GM18907 (cell line): Measurements from ENCODE around the gene KCNN3.

Source experiments
- ATAC-seq: cut with Tn5 transposase; IDR thresholded peaks from one replicate; pipeline ENCODE4 v1.9.1; 2021; ENCODE audit warnings: mild to moderate bottlenecking, moderate library complexity; ENCODE audit not compliant: unreplicated experiment

Gene KCNN3

DNA sequence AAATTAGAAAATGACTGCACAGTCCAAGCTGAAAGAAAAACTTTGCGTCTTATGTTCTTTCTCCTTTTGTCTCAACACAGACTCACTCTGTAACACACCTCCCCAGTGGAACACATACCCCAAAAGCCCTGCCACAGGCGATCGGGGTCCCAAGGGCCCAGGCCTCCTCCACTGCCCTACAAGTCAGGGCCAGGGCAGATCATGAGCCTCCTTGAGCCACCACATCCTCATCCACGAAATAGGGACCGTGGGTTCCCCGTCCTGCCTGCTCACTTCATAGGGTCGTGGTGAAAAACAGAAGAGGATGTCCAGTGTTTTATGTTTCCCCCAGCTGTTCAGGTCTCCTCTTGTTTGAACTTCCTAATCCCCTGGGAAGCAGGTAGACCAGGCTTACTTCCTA lies 116.7 kb downstream of the KCNN3 start:
- no peak for ATAC-seq

DNA sequence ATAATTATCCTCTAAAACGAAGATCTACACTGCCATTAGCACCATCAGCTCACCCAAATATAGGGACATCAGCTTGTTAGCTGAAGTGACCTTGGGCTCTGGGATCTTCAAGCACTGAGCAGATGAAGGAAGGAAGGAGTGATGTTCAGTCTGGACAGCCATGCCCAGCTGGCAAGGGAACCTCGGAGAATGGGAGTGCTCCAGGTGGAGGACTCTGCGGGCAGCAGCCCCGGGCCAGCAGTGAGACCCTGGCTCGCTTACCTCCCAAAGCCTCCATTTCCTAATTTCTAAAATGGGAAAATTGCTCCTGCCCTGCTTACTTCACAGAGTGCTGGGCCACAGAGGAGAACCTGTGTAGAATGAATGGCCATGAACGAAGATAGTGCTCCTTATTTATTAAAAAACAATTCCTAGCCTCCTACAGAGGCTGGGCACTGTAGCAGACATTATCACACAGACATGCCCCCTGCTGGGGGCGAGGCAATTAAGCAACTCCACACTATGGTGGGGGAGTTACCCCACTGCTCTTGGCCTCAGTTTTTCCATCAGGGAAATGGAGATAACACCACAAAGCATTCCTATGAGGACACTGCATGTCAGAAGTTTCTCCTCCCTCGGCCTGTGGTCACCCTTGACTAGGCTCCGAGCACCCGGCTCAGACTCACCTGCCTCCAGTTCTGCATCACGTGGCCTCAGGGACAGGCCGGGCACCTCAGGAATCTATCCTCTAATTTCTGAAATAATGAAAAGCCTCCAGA lies 117.6 kb downstream of the KCNN3 start:
- ATAC-seq, result no peak

DNA sequence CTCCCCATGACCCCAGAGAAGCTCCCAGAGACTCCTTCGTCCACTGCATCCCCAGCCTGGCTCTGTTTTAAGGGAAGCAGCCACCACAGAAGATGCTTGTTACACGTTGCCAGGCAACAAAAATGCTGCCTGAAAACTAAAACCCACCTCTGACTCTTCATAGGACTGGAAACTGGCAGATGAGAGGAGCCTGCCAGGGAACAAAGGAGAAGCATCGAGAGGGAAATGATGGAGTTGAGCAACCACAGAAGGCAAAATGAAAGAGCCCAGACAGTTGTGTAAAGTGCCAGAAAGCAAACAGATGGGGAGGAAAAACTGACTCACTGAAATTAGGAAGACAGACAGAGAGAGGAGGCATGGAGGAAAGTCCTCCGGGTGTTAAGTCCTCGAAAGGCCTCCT lies 118.4 kb downstream of the KCNN3 start:
- ATAC-seq, result no peak

DNA sequence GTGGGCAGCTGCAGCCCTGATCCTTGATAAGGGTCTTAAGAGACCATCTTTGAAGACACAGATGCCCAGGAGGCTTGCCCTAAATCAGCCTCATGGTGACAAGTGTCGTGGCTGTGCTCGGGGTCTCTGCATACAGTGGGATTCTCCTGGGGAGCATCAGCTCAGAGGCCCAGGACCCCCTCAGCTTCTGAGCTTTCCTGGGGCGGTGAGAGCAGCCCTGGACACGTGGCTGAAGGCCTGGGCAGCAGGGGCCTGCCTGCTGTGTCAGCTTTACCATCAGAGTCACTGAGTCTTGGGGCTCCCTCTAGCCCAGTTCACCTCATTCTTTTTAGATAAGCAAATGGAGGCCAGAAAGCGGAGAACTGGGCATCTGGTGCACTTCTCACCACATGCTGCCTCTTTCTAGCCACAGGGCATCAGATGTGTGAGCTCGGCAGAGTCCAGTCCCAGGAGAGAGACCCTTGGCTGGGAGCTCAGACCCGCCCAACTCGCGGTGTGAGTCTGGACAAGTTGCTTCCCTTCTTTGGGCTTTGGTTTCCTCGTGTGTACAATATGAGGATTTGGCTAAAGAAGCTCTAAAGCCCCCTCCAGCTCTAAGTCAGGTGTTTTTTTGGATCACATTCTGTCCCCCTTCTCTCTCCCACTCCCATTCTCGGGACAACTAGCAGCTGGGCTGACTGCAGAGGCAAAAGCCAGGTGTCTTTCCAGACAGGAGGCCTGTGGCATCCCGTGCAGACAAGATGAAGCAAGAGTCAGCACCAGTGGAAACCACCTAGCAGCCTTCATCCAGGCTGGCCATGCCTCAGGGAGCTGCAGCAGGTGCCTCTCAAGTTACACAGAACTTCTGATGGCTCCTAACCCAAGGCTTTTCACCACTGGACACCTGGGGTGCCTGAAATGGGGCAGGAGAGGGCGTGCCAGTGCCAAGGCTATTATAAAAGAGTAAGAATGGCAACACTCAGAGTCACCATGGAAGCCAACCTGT lies 119.1 kb downstream of the KCNN3 start:
- no peak for ATAC-seq

DNA sequence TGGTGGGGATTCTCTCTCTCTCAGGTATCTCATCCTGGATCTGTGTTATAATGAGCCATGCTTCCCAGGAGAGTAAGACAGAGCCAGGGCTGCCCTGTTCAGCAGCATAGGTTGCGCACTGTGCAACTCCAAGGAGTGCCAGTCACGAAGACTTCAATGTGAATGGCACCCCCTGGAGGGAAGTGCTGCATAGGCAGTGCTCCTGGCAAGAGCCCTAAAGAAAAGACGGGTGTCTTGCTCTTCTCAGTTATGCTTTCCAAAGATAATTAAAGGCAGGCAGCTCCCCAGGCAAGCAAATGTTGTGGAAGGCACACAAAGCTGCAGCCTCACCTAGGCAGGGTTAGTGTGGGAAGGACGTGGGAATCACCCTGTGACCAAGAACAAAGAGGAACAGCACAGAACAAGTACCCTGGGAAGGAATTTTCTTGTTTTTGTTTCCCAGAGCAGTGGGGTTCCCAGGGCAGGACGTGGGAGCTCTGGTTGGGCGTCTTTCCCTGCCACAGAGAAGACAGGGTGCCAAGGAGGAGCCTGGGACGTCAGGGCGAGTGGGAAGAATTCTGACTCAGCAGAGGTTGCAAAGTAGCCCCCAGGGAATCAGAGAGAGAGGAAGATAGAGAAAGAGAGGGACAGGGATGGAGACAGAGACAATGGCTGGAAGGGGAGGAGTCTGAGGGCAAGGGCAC lies 120.9 kb downstream of the KCNN3 start:
- ATAC-seq, result no peak

DNA sequence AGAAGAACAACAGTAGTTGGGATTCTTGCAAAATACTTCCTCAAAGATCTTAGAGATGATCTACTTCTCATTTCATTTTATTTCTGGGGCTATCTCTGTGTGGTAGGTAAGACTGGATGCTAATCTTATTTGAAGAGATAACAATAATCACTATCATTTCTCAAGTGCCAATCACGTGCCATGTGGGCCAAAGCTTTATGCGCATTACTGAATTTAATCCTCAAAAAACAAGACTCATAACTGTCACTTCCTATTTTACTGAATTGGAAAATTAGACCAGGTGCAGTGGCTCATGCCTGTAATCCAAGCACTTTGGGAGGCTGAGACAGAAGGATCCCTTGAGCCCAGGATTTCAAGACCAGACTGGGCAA lies 121.7 kb downstream of the KCNN3 start:
- peak; percentile 4 for ATAC-seq

DNA sequence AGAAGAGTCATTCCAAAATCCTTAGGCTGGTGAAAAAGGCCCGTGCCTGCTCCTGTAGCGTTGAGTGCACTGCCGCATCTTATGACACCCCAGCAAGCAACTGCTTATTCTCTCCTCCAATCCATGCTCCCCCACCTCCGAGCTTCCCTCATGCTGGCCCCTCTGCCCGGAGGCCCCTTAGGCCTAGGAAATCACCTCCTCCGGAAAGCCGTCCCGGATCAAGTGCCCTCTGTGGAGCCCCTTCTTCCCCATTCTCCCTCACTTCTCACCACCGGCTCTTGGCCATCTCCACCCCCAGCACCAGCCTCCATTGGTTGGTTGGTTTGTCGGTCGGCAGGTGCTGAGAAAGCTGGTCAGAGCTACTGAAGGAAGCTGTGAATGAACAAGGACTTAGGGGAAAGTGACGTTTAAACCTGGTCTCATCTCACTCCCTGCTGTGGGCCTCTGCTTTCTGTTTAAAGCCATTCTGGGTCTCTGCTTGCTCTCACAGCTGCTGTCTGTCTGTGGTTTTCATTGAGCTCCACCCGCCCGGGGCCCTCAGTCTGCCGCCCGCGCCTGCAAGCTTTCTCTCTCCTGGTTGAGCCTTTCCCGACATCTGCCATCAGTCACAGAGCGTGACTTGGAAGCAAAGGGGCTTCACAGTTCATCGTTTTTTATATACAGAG lies 122.2 kb downstream of the KCNN3 start:
- ATAC-seq, result peak; percentile 76

DNA sequence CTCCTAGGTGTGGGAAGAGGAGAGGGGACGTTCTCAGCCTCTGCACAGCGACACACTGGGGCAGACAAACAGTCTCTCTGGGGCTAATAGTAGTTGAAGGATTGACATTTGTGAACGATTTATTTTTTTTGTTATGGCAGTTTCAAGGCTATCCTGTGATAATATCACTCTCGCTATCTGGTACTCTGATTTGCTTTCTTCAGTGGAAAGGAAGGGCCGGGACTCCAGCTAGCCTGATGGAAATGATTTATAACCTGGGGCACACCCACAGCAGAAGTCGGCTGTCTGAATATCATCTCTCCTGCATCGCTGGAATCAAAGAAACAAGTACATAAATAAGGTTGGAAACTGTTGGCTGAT lies 122.7 kb downstream of the KCNN3 start:
- no peak for ATAC-seq

DNA sequence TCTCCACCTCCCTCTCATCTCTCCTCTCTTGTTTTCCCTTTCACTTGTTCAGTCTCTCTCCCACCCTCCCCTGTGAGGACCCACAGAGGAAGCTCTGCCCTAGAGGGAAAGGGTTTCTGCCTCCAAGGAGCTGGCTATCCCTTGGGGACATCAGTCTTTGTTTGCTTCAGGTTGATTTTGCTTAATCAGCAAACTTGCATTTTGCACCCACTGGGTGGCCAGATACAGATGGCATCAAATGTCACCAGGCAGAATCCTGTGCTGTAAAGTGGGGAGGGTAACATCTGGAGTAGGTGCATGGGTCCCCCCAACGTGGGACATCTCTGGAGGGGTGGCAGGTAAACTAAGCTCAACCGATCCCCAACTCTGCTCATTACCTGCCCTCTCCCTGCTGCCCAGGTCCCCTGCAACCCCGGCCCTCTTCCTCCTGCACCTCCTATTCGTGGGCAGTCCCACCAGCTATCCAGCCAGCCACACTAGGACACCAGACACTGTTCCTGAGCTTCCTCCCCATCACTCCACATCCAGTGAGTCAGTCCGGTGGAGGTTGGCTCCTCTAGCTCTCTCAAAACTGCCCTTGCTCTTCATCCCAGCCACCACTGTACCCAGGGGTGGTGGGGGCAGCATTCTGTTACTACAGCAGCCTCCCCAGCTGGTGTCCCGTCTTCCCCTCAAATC lies 123.3 kb downstream of the KCNN3 start:
- ATAC-seq, result no peak

DNA sequence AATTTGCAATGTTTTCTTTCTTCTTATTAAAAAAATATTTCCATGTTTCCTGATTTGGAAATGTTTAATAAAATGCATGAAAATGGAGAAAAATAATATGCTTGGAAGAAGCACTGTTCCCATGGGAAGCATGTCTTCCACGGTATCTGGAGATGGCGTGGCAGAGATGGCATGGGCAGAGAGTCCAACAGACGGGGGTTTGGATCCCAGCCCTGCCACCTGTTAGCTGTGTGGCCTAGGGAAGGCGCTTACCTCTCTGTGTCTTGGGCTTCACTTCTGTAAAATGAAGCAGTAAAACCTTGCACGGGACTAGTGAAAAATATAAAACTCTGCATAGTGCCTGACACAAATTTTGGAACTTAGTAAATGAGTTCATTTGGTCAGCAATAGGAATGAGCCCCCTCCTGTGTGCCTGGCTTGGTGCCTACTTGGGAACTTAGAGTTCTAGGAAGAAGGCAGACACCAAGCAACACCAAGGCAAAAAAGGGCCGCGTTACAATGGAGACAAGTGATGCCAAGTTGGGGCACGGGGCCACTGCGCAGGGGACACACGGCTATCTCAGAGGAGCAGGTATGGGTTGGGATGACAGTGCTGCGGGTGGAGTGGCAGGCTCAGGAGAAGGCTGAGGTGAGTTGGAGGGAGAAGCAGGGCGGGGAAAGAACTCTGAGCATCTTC lies 124.2 kb downstream of the KCNN3 start:
- ATAC-seq, result no peak

DNA sequence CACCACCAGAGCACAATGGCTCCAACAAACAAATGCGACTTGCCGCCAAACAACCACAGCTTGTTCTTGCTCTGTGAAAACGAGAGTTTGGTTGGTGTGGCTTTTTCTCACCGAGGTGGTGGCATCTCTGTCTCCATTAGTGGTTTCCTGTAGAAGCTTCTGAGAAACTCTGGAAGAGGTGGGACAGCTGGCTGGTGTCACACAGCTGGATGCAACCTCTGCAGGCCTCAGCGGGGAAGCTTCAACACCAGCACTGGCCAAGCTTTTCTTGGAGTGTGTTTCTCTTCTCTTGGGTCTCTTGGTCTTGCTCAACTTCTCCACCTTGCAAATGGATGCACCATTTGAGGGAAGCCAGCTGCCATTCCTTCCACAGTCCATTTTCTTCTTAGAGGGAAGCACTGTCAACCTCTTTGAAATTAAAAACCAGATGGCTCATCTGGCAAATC lies 124.8 kb downstream of the KCNN3 start:
- ATAC-seq, result no peak

DNA sequence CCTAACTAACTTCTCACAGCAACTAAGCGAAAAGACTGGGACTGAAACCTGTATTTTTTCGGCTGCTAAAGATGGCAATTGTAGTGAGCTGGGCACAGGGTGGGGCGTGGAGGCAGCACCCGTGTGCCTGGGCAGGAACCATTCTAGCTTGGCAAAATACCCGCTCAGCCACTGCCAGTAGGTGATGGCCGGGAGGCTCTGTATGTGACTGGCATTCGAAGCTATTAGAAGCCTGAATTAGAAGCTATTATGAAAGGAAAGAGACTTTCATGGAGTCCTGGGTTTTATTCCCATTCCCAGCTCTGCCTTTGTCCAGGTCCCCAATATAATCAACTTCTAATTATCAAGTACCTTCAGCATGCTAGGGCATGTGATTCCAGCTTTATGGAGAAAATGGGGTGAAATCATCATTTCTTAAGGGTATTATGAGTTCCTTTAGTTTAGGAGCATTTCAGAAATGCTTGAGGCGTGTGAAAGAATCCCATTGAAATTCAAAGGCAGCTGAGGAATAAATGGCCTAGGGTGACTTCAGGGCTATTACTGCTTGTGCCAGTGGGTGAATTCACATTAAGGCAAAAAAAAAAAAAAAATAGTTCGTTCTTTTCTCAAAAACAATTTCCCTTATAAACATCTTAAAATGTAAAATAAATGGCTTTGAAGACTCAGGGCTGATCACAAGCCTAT lies 125.6 kb downstream of the KCNN3 start:
- ATAC-seq, result no peak

DNA sequence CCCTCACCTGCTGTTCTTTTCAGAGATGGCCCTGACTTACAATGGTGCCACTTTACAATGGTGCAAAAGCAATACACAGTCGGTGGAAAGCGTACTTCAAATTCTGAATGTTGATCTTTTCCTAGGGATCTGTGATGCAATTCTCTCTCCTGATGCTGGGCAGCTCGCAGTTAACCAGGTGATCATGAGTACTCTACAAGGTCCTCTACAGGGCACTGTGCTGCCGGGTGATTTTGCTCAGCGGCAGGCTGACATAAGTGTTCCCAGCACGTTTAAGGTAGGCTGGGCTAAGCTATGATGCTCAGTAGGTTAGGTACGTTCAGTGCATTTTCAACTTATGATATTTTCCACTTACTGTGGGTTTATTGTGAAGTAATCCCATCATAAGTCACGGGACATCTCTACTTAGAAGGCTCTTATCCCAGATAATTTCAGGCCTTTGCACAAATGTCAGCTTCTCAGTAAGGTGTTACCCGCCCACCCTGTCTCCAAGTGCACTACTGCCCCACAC lies 126.5 kb downstream of the KCNN3 start:
- no peak for ATAC-seq

DNA sequence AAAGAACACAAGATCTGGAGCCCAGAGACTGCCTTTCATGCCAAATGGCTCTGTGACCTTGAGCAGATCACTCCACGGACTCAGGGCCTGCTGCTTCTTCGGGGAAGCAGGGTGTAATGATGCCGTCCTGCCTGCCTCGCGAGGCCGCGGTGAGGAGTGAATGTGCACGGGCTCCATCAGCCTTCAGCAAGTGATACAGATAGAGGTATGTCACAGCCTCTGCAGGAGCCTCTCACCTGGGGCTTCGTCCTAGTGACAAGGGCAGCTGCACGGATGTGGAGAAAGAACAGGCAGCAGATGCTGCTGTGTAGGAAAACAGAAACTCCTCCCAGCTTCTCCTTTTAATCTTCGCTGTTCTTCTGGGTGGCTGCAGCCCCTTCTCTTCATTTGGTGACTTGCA lies 127.5 kb downstream of the KCNN3 start:
- no peak for ATAC-seq

DNA sequence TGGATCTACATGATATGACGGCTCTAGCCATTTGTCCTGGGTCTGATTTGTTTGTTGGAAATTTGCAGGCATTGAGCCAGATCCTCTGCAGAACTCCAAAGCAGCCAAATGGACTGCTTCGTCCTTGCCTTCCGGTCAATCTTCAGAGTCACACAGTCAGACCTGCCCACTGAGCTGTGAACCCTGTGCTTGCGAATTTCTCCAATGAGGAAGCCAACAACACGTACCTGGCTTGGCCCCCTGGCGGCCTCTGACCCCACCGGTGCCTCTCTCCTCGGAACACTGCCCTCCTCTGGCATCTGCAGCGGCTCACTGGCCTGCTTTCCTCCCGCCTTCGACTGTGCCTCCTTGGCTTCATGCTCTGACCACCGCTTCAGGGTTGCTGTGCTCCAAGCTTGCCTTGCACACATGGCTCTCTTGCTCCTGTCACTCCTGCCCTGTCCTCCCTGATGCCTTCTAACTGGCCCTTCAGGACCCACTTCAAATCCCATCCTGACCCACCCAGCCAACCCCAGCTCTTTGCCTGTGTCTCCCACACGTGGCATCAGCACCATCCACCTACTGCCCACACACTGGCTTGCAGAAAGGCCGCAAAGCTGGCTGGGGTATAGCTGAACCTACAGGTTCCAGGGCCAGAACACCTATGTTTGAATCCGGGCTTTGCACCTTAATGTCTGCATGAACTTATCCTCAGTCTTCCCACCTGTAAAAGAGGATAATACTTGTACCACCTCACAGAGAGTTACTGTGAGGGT lies 128.2 kb downstream of the KCNN3 start:
- ATAC-seq, result no peak

DNA sequence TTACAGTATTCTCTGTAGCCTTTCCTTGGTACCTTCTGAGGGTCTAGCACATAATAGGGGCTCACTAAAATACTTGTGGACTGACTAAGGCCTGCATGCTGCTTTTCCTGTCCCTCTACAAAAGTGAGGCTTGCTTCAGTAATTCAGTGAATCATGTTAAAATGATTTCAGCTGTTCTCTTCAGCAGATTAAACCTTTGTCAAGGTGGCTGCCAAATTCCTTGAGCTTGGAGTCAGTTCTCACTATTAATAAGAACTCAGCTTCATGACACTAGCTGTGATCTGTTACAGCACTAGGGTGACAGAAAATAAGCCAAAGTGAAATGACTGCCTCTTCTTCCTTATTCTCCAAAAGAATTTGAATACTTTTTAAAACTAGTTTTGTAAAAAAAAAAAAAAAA lies 128.8 kb downstream of the KCNN3 start:
- no peak for ATAC-seq

DNA sequence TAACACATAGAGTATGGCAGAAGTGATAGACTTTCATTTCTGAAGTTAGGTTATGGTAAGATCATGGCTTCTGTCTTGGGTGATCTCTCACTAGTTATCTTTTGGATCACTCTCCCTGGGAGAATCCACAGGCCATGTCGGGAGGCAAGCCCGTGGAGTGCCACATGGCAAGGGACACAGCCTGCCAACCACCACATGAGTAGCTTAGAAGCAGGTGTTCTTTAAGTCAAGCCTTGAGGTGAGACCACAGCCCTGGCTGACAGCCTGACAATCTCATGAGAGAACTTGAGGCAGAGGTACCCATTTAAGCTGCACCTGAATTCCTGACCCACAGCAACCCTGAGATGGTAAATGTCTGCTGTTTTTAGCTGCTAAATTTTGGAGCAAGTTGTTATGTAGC lies 130.4 kb downstream of the KCNN3 start:
- no peak for ATAC-seq

DNA sequence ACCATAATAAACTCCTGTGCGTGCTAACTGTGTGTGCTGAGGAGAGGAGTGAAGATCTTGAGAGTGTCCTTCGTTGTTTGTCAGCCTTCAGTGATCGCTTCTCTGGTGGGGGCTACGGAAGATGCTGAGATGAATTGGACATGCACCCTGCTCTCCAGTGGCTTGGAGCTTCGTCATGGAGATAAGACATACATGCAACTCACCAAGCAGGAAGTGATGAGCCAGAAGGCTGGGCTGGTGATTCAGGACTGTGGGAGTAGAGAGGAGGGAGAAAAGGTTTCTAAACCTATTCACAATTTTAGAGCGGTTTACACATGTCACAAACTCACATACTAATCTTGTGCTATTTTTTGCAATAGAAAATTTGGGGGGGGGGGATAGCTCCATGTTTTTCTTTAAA lies 133.2 kb downstream of the KCNN3 start:
- no peak for ATAC-seq
